ENCODE data around the gene PREP. TPM values are rescaled to one million over a fixed set of nuclear protein-coding genes. Genes with fewer than 3 reads are reported as not detected.

Gene PREP
- polyA plus RNA-seq, 2 of the 4 experiments (the other 2 are of a cell fraction): 18.9 to 29.7 TPM

GRCh38 chr6:105304366-105304765, 98.5 kb downstream of the PREP start:
- Histone ChIP-seq H3K27ac (no peak overlapping the region), H3K9me3 (no peaks in the 10 kb centered on the region), H3K4me2 (no peak overlapping the region), H3K4me3 (no peak overlapping the region), H3K4me1 (no peaks in the 10 kb centered on the region)
- TF ChIP-seq ATOH8 (CRISPR knock-in tag; IDR thresholded peaks at IDR 0.05; ENCODE audit: low read depth) (no peak), MYC (IDR thresholded peaks at IDR 0.05; ENCODE audit: borderline replicate concordance, low read length) (no peak), RCOR1 (IDR thresholded peaks at IDR 0.05; ENCODE audit: low read depth, low read length) (no peak), FOSB (CRISPR knock-in tag; IDR thresholded peaks at IDR 0.05) (no peak), ZNF302 (CRISPR knock-in tag; IDR thresholded peaks at IDR 0.05) (no peak), TP53 (CRISPR knock-in tag; IDR thresholded peaks at IDR 0.05) (no peak), TFCP2L1 (CRISPR knock-in tag; IDR thresholded peaks at IDR 0.05) (no peak), SMC3 (IDR thresholded peaks at IDR 0.05) (no peak), GATA3 (IDR thresholded peaks at IDR 0.05; ENCODE audit: borderline replicate concordance) (no peak), MAZ (IDR thresholded peaks at IDR 0.05; ENCODE audit: borderline replicate concordance, low read depth, low read length) (no peak), CHD2 (IDR thresholded peaks at IDR 0.05; ENCODE audit: low read length, partially characterized antibody) (no peak), HMGXB4 (CRISPR knock-in tag; IDR thresholded peaks at IDR 0.05; ENCODE audit: borderline replicate concordance) (no peak), BCL3 (IDR thresholded peaks at IDR 0.05) (no peak), REST (IDR thresholded peaks at IDR 0.05) (no peak), HES2 (IDR thresholded peaks at IDR 0.05) (no peak)
- no peak for FAIRE-seq
- no peak for ATAC-seq
- WGBS (ENCODE audit: missing lambda C conversion rate): 95% methylated on average over 3 of the region's 3 CpGs
- DNase-seq (ENCODE audit: low read depth in 1 of 2, low spot score in 1 of 2): no peak
- CTCF ChIA-PET: no interaction called here
- POLR2A ChIA-PET: no interaction called here

GRCh38 chr6:105302617-105303128, 100.2 kb downstream of the PREP start:
- no peak overlapping the region for H3K4me2 ChIP-seq
- no peak overlapping the region for H3K4me3 ChIP-seq
- ChIA-PET POLR2A (no interaction called here), CTCF (interaction anchor here (0.7 to 1.3 kb wide), 2 partner anchors 10 to 16 kb away, joined by 3 read pairs; no protein-coding TSS in a partner anchor)
- no peaks in the 10 kb centered on the region for H3K4me1 ChIP-seq
- no peaks in the 10 kb centered on the region for H3K9me3 ChIP-seq
- H3K27ac ChIP-seq: no peak overlapping the region
- FAIRE-seq (no peak), ATAC-seq (no peak), DNase-seq (ENCODE audit: low read depth in 1 of 2, low spot score in 1 of 2) (no peak)
- 94% methylated on average over 16 of the region's 16 CpGs for WGBS (ENCODE audit: missing lambda C conversion rate)
- TF ChIP-seq ZC3H11A (IDR thresholded peaks at IDR 0.05) (no peak), EP300 (IDR thresholded peaks at IDR 0.05) (no peak), RCOR1 (IDR thresholded peaks at IDR 0.05; ENCODE audit: low read depth, low read length) (no peak), HES2 (IDR thresholded peaks at IDR 0.05) (no peak), EHMT2 (IDR thresholded peaks at IDR 0.05; ENCODE audit: low read depth) (no peak), ZFP36 (IDR thresholded peaks at IDR 0.05; ENCODE audit: borderline replicate concordance, partially characterized antibody) (no peak), CBX8 (IDR thresholded peaks at IDR 0.05) (no peak), RFX5 (IDR thresholded peaks at IDR 0.05) (no peak), NR3C1 (IDR thresholded peaks at IDR 0.05) (no peak), EHF (CRISPR knock-in tag; IDR thresholded peaks at IDR 0.05) (no peak), FOSL2 (IDR thresholded peaks at IDR 0.05) (no peak), FOSL2 (CRISPR knock-in tag; IDR thresholded peaks at IDR 0.05) (no peak), GATA3 (IDR thresholded peaks at IDR 0.05; ENCODE audit: borderline replicate concordance) (no peak), FOSB (CRISPR knock-in tag; IDR thresholded peaks at IDR 0.05) (no peak), REST (IDR thresholded peaks at IDR 0.05) (no peak), SMC3 (IDR thresholded peaks at IDR 0.05) (no peak)

Measured in A549 (cell line).